SU-DHL-6 (cell line): ENCODE data around the gene TRIOBP.

ENCODE experiments used
- H2AFZ ChIP-seq: fragments of 200-600 bp; sonication (generic); 2 replicates; pipeline ENCODE4 v1.6.1; 2014; ENCODE audit warnings: low read depth, mild to moderate bottlenecking, moderate library complexity, mixed read lengths, antibody characterized with exemption, low read length; ENCODE audit not compliant: severe bottlenecking
- H3F3A ChIP-seq: fragments of 200-600 bp; shearing (Covaris generic); 2 replicates; pipeline ENCODE4 v1.6.0; 2016; ENCODE audit warnings: antibody characterized with exemption, mild to moderate bottlenecking; ENCODE audit not compliant: insufficient read depth
- H3K27ac ChIP-seq: fragments of 200-600 bp; sonication (generic); 2 replicates; pipeline ENCODE4 v1.5.1; 2016; ENCODE audit warnings: low read depth, mild to moderate bottlenecking, low read length, moderate library complexity, mixed read lengths
- H3K27me3 ChIP-seq: fragments of 200-600 bp; sonication (generic), shearing (Covaris generic); 2 replicates; pipeline ENCODE4 v1.6.0; 2014; ENCODE audit warnings: mild to moderate bottlenecking, low read length
- H3K36me3 ChIP-seq: fragments of 200-600 bp; sonication (generic); 2 replicates; pipeline ENCODE4 v1.6.1; 2014; ENCODE audit warnings: mild to moderate bottlenecking, low read length, mixed read lengths
- H3K4me2 ChIP-seq: fragments of 300-600, 200-600 bp; shearing (Covaris generic), sonication (generic); 2 replicates; pipeline ENCODE4 v1.6.0; 2014; ENCODE audit warnings: low read length, low read depth, mild to moderate bottlenecking; ENCODE audit not compliant: poor library complexity, severe bottlenecking
- H3K4me3 ChIP-seq: fragments of 200-600 bp; sonication (generic); 2 replicates; pipeline ENCODE4 v1.5.1; 2014; ENCODE audit warnings: antibody characterized with exemption, low read length, mild to moderate bottlenecking, mixed read lengths; ENCODE audit not compliant: insufficient read depth, poor library complexity, severe bottlenecking
- H3K79me2 ChIP-seq: fragments of 200-600 bp; sonication (generic); 2 replicates; pipeline ENCODE4 v1.6.1; 2014; ENCODE audit warnings: mild to moderate bottlenecking, low read length, moderate library complexity; ENCODE audit not compliant: insufficient read depth
- H3K9ac ChIP-seq: fragments of 200-600 bp; sonication (generic); 2 replicates; pipeline ENCODE4 v1.7.0; 2014; ENCODE audit warnings: mild to moderate bottlenecking, low read length
- H3K9me2 ChIP-seq: fragments of 200-600 bp; sonication (generic); replicated peaks from 2 replicates; pipeline ENCODE4 v1.6.1; 2014; ENCODE audit warnings: low read length; ENCODE audit not compliant: insufficient read depth
- H3K9me3 ChIP-seq: fragments of 200-600 bp; sonication (generic); 2 replicates; pipeline ENCODE4 v1.6.1; 2014; ENCODE audit warnings: low read length, mixed read lengths; ENCODE audit not compliant: insufficient read depth
- H4K20me1 ChIP-seq: fragments of 200-600 bp; sonication (generic); 2 replicates; pipeline ENCODE4 v1.6.1; 2014; ENCODE audit warnings: low read depth, mild to moderate bottlenecking, antibody characterized with exemption, low read length, moderate library complexity, mixed read lengths
- EZH2phosphoT487 ChIP-seq: fragments of 200-600 bp; sonication (generic), shearing (Covaris generic); conservative IDR thresholded peaks from 2 replicates; pipeline ENCODE4 v1.6.1; 2018; ENCODE audit warnings: mild to moderate bottlenecking, antibody characterized with exemption, low read length, moderate library complexity, mixed read lengths
- TF ChIP-seq, protein P1 (sequence below): fragments of 200-600 bp; sonication (generic); IDR thresholded peaks from one replicate; pipeline ENCODE4 v1.5.1; 2017; ENCODE audit warnings: antibody characterized with exemption, mild to moderate bottlenecking, low read length, moderate library complexity; ENCODE audit not compliant: insufficient read depth, poor library complexity, severe bottlenecking

TRIOBP gene

DNA sequence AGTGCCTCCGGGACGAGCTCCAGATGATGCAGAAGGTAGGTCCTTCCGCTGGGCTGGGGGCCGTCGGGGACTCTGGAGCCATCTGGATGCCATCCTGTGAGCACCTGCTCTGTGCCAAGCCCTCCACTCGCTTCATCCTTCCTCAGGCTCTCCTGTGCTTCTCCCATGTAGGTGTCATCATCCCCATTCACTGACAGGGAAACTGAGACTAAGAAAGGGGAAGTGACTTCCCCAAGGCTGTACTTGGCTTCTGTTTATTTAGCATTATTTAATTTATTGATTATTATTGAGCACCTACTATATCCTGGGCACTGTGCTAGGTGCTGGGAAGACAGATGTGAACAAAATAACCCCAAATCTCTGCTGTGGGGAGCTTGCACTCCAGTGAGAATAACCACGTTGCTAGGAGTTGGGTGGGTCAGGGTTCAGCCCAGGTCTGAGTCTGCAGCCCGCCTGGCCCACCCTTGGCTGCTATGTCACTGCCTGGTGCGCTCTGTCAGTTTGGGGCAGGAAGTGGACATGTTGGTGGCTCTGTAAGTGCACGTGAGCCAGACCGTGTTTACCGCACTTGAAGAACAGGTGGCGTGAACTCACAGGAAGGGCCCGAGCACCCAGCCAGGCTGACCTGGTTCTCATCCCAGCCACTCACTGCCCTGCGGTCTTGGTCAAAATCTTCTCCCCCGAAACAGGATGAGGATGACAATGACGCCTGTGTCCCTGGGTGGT, 75.0 kb downstream of the TRIOBP start:
- no peaks in the 10 kb centered on the region for H3K27me3 ChIP-seq
- H4K20me1 ChIP-seq, result no peaks in the 10 kb centered on the region
- no peak overlapping the region for H3K4me2 ChIP-seq
- no peaks in the 10 kb centered on the region for H3K9me2 ChIP-seq
- no peaks in the 10 kb centered on the region for H3K79me2 ChIP-seq
- H2AFZ ChIP-seq, result no peak overlapping the region
- H3K4me3 ChIP-seq, result no peak overlapping the region
- no peak overlapping the region for H3K9ac ChIP-seq
- no peak for TF ChIP-seq EZH2phosphoT487
- TF ChIP-seq, protein P1, sequence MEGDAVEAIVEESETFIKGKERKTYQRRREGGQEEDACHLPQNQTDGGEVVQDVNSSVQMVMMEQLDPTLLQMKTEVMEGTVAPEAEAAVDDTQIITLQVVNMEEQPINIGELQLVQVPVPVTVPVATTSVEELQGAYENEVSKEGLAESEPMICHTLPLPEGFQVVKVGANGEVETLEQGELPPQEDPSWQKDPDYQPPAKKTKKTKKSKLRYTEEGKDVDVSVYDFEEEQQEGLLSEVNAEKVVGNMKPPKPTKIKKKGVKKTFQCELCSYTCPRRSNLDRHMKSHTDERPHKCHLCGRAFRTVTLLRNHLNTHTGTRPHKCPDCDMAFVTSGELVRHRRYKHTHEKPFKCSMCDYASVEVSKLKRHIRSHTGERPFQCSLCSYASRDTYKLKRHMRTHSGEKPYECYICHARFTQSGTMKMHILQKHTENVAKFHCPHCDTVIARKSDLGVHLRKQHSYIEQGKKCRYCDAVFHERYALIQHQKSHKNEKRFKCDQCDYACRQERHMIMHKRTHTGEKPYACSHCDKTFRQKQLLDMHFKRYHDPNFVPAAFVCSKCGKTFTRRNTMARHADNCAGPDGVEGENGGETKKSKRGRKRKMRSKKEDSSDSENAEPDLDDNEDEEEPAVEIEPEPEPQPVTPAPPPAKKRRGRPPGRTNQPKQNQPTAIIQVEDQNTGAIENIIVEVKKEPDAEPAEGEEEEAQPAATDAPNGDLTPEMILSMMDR, result no peak
- no peaks in the 10 kb centered on the region for H3F3A ChIP-seq
- no peaks in the 10 kb centered on the region for H3K36me3 ChIP-seq
- H3K9me3 ChIP-seq, result no peaks in the 10 kb centered on the region
- H3K27ac ChIP-seq, result no peak overlapping the region

DNA sequence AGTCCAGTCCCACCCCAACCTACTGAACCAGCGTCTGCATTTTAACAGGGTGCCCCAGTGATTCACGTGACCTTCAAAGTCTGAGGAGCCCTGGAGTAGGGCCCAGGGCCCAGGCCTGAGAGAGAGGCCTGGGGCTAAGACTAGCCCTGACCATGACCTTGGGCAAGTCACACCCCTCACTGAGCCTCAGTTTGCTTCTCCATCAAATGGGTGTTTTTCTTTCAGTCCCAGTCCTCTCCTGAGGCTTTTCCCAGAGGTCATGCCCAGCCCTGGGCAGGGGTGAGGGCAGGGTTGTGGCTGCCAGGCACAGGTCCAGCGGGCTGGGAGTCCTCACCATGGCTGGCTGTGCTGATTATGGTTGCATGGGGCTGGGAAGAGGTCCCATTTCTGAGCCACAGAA, 77.9 kb downstream of the TRIOBP start:
- H3K9me3 ChIP-seq, result no peaks in the 10 kb centered on the region
- no peaks in the 10 kb centered on the region for H3K9me2 ChIP-seq
- no peak overlapping the region for H3K4me2 ChIP-seq
- TF ChIP-seq EZH2phosphoT487, result no peak
- TF ChIP-seq, protein P1, result no peak
- H3K27me3 ChIP-seq, result no peaks in the 10 kb centered on the region
- no peaks in the 10 kb centered on the region for H3K36me3 ChIP-seq
- no peaks in the 10 kb centered on the region for H3F3A ChIP-seq
- no peak overlapping the region for H3K4me3 ChIP-seq
- H4K20me1 ChIP-seq, result no peaks in the 10 kb centered on the region
- no peak overlapping the region for H3K27ac ChIP-seq
- H3K79me2 ChIP-seq, result no peaks in the 10 kb centered on the region
- no peak overlapping the region for H3K9ac ChIP-seq
- H2AFZ ChIP-seq, result no peak overlapping the region

DNA sequence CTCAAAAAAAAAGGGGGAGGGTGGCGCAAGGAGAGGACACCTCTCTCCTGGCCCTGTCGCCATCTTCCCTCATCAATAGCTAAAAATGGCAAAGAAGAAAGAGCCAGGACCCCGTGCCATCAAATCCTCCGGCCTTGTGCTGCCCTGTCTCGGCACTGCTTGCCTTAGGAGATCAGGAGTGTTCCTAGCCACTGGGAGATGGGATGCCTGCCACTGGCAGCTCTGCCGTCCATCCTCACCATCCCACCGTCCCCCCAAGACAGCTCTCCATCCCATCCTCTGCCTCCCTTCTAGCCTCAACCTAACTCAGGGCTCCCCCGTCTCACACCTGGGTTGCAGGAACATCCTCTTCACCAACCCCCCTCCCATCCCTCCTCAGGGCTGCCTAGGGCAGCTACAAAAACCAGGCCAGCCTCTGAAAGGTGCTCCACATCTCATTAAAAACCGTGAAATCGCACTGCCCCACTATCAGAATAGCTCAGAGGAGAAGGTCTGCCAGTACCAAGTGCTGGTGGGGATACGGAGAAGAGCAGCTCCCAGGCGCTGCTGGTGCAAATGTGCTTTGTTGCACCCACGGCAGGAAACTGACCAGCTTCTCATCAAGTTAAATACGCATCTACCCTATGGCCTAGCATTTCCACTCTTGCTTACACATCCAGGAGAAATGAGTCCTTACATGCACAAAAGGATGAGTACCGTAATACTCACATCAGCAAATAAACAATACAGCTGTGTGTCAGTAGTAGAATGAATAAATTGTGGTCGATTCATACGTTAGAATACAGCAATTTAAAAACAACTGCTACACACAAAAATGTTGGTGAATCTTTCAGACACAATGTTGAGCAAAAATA, 79.2 kb downstream of the TRIOBP start:
- TF ChIP-seq, protein P1, result no peak
- TF ChIP-seq EZH2phosphoT487, result no peak
- Histone ChIP-seq H3K9ac (no peak overlapping the region), H3K4me2 (no peak overlapping the region), H3K27ac (no peak overlapping the region), H3F3A (no peaks in the 10 kb centered on the region), H3K4me3 (no peak overlapping the region), H2AFZ (no peak overlapping the region), H3K9me3 (no peaks in the 10 kb centered on the region), H3K9me2 (no peaks in the 10 kb centered on the region), H4K20me1 (no peaks in the 10 kb centered on the region), H3K79me2 (no peaks in the 10 kb centered on the region), H3K27me3 (no peaks in the 10 kb centered on the region), H3K36me3 (no peaks in the 10 kb centered on the region)
